Measurements from ENCODE around the gene FSHB. TPM values are rescaled to one million over a fixed set of nuclear protein-coding genes. Genes with fewer than 3 reads are reported as not detected.
"Not testable (repeated sequence)": the region's sequence is repeated elsewhere in the genome, so short reads cannot be mapped to it uniquely, and the experiment has no call there.

Gene FSHB
- polyA plus RNA-seq, 1 of the 3 experiments (the other 2 are of a cell fraction) = not detected

- no peak for TF ChIP-seq EZH2phosphoT487 (IDR thresholded peaks at IDR 0.05; ENCODE audit: borderline replicate concordance, low read depth)
- TF ChIP-seq POLR2AphosphoS5 (IDR thresholded peaks at IDR 0.05; ENCODE audit: low read depth, low read length) = no peak
- TF ChIP-seq CTCF (IDR thresholded peaks at IDR 0.05) = no peak
These were observed 31.0 kb downstream of the FSHB start (continued) for GRCh38 chr11:30261821-30262220.

- H3F3A ChIP-seq (replicated peaks; ENCODE audit: insufficient read depth); H3K4me1 ChIP-seq (ENCODE audit: control insufficient read depth in 1 of 2, insufficient read depth in 2 of 2, low read depth in 1 of 2, low read length in 1 of 2); H3K27me3 ChIP-seq (ENCODE audit: insufficient read depth); H3K9ac ChIP-seq; H3K4me3 ChIP-seq (ENCODE audit: low read depth in 2 of 2, low read length in 1 of 2); H3K9me3 ChIP-seq; H3K27ac ChIP-seq (ENCODE audit: low read depth in 2 of 2, low read length in 1 of 2); DNase-seq; H4K20me1 ChIP-seq (ENCODE audit: insufficient read depth); POLR2A ChIA-PET; H3K36me3 ChIP-seq (replicated peaks in 1 of 2; ENCODE audit: control insufficient read depth in 1 of 2, insufficient read depth in 2 of 2, low read length in 1 of 2); H2AFZ ChIP-seq (ENCODE audit: low read depth); H3K79me2 ChIP-seq (ENCODE audit: insufficient read depth); H3K9me2 ChIP-seq; H3K4me2 ChIP-seq: not testable (repeated sequence)
- 11% methylated on average over 3 of the region's 9 CpGs for WGBS (ENCODE audit: low lambda C conversion rate)
- CTCF ChIA-PET = interaction anchor here (0.6 kb wide), 1 partner anchor 64 kb away, joined by 3 read pairs; no protein-coding TSS in a partner anchor
These were observed 37.8 kb downstream of the FSHB start for GRCh38 chr11:30268638-30269037.

GRCh38 chr11:30270671-30271070 is 39.9 kb downstream of the FSHB start:
- H3K9ac ChIP-seq = no peak overlapping the region
- POLR2A ChIA-PET = no interaction called here
- no peaks in the 10 kb centered on the region for H3K27me3 ChIP-seq (ENCODE audit: insufficient read depth)
- no peak overlapping the region for H2AFZ ChIP-seq (ENCODE audit: low read depth)
- CTCF ChIA-PET = no interaction called here
- H3K27ac ChIP-seq (ENCODE audit: low read depth in 2 of 2, low read length in 1 of 2) = no peak overlapping the region
- H4K20me1 ChIP-seq (ENCODE audit: insufficient read depth) = no peaks in the 10 kb centered on the region
- H3K36me3 ChIP-seq (replicated peaks in 1 of 2; ENCODE audit: control insufficient read depth in 1 of 2, insufficient read depth in 2 of 2, low read length in 1 of 2) = no peaks in the 10 kb centered on the region
- H3K79me2 ChIP-seq (ENCODE audit: insufficient read depth) = no peaks in the 10 kb centered on the region
- H3K9me3 ChIP-seq = no peaks in the 10 kb centered on the region
- no peaks in the 10 kb centered on the region for H3K9me2 ChIP-seq
- DNase-seq = no peak
- TF ChIP-seq RXRA (IDR thresholded peaks at IDR 0.05; ENCODE audit: borderline replicate concordance, low read depth) (no peak), POLR2AphosphoS5 (IDR thresholded peaks at IDR 0.05; ENCODE audit: low read depth, low read length) (no peak), NFIC (IDR thresholded peaks at IDR 0.05; ENCODE audit: borderline replicate concordance) (no peak), MEF2A (IDR thresholded peaks at IDR 0.05; ENCODE audit: borderline replicate concordance, low read depth) (no peak), IRF3 (IDR thresholded peaks at IDR 0.05; ENCODE audit: low read depth, low read length) (no peak), EP300 (IDR thresholded peaks at IDR 0.05; ENCODE audit: borderline replicate concordance in 1 of 2, low read depth in 1 of 2, low read length in 1 of 2) (no peak), REST (IDR thresholded peaks at IDR 0.05; ENCODE audit: low read depth, low read length) (no peak), TAF1 (IDR thresholded peaks at IDR 0.05; ENCODE audit: borderline replicate concordance, low read depth, low read length) (no peak), TCF12 (IDR thresholded peaks at IDR 0.05) (no peak), PBX3 (IDR thresholded peaks at IDR 0.05) (no peak), CTCF (IDR thresholded peaks at IDR 0.05) (no peak), EZH2phosphoT487 (IDR thresholded peaks at IDR 0.05; ENCODE audit: borderline replicate concordance, low read depth) (no peak), RAD21 (IDR thresholded peaks at IDR 0.05; ENCODE audit: low read length) (no peak), FOSL2 (IDR thresholded peaks at IDR 0.05; ENCODE audit: borderline replicate concordance, low read depth) (no peak), RFX5 (IDR thresholded peaks at IDR 0.05; ENCODE audit: low read length) (no peak), NRF1 (IDR thresholded peaks at IDR 0.05; ENCODE audit: low read depth, low read length) (no peak)
- no peaks in the 10 kb centered on the region for H3F3A ChIP-seq (replicated peaks; ENCODE audit: insufficient read depth)
- no peak overlapping the region; a peak in 1 of 4 replicates for H3K4me3 ChIP-seq (ENCODE audit: low read depth in 2 of 2, low read length in 1 of 2)
- H3K4me2 ChIP-seq = no peak overlapping the region
- H3K4me1 ChIP-seq (ENCODE audit: control insufficient read depth in 1 of 2, insufficient read depth in 2 of 2, low read depth in 1 of 2, low read length in 1 of 2) = no peaks in the 10 kb centered on the region
